HG03432 (cell line): Measurements from ENCODE around the gene GAB2.
"Not testable (repeated sequence)": the region's sequence is repeated elsewhere in the genome, so short reads cannot be mapped to it uniquely, and the experiment has no call there.

Experiments
- ATAC-seq: cut with Tn5 transposase; IDR thresholded peaks from one replicate; pipeline ENCODE4 v1.9.1; 2021; ENCODE audit warnings: mild to moderate bottlenecking, moderate library complexity; ENCODE audit not compliant: unreplicated experiment

Gene GAB2

GRCh38 chr11:78195917-78196560 lies 221.6 kb downstream of the GAB2 start:
- no peak for ATAC-seq

- ATAC-seq, result no peak
These were observed 223.1 kb downstream of the GAB2 start for GRCh38 chr11:78194490-78194889.

DNA sequence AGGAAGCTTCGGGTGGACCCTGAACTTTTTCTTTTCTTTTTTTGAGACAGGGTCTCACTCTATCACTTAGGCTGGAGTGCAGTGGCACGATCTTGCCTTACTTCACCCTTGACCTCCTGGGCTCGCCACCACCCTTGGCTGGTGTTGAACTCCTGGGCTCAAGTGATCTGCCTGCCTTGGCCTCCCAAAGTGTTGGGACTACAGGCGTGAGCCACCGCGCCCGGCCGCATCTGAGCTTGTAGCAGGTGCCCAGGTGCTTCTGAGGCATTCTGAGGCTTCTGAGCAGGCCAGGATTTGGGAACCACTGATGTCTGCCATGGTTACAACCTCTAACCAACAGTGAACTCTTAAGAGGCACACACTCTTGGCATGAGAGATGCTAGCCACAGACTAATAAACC lies 223.8 kb downstream of the GAB2 start:
- ATAC-seq, result no peak

- no peak for ATAC-seq
These were observed 224.7 kb downstream of the GAB2 start for GRCh38 chr11:78192911-78193351.

- no peak for ATAC-seq
These were observed 225.3 kb downstream of the GAB2 start for GRCh38 chr11:78192223-78192719.

GRCh38 chr11:78190871-78191538 lies 226.6 kb downstream of the GAB2 start:
- no peak for ATAC-seq

- no peak for ATAC-seq
These were observed 227.2 kb downstream of the GAB2 start for GRCh38 chr11:78190374-78190773.

- ATAC-seq, result no peak
These were observed 227.8 kb downstream of the GAB2 start for GRCh38 chr11:78189851-78190250.

DNA sequence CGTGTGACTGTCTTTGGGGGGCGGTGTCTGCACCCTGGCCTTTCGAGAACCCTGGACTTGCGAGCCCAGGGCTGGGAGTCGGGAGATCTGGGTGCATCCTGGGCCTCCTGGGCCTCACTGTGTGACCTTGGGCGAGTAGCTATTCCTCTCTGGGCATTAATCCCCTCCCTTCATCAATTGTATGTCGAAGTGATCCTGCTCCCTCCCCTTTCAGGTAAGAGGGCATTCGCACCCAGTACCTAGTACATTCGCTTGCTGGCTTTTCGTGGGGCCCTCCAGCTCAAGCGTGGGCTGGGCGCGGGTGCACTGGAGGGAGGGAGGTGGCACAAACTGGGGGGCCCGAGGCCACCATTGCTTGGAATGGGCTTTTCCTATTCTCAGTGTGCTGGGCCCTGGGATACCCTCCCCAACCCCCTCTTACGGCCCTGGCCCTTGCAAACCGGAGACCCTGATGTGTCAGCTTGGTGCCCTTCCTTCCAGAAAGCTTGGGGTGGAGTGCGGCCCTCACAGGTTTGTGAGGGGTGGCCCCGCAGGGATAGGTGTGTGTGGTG lies 228.4 kb downstream of the GAB2 start:
- ATAC-seq, result no peak

DNA sequence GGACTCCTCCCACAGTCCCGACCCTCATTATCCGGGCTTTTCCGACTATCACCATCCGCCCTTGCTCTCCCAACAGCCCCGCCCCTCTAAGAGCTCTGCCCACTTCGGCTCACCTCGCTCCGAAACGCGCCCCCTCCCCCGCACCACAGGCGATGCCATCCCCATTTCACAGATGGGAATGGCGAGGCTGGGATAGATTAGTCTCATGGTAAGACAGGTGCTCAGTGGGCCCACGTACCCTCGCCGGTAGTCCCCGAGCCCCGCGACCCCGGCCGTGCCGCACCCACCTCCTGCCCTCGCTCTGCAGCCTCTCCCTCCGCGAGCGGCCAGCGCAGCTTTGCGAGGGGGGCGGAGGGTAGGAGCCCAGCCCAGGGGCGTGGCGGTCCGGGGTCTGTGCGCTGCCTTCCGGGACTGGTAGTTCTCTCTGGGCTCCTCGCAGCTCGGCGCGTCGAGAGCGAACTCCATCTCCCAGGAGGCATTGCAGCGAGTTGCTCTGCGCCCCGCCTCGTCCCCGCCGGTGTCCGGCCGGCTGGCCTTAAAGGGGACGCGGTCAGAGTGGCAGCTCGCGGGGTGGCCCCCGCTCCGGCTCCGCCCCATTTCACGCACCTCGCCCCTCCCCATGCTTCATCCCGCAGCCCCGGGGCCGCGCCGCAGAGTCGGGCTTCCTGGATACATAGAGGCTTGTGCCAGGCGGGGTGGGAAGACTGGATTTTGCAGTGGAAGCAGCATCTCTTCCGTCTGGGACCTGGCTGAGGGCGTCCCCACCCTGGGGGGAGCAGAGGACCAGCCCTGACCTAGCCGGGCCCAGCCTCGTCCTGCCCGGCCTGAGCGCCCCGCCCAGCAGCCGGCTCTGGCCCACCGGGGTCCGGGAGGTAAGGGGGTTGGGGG lies 229.1 kb downstream of the GAB2 start, which contains the start of the genes KCTD21 and USP35:
Gene KCTD21, minus strand, starts transcription at position 341 of the 888 bp plus-strand sequence. CDS start 14,072 bp downstream, outside the sequence.
Gene USP35, plus strand, starts transcription at position 634 of the 888 bp plus-strand sequence. CDS start 7,327 bp downstream, outside the sequence.
- ATAC-seq, result peak; percentile 97

- ATAC-seq, result peak; percentile 21
These were observed 230.0 kb downstream of the GAB2 start for GRCh38 chr11:78187366-78188285.

- ATAC-seq, result no peak
These were observed 236.4 kb downstream of the GAB2 start for GRCh38 chr11:78181185-78181584.

GRCh38 chr11:78180751-78181150 lies 236.9 kb downstream of the GAB2 start:
- ATAC-seq, result no peak

- no peak for ATAC-seq
These were observed 238.1 kb downstream of the GAB2 start for GRCh38 chr11:78179459-78180071.

- no peak for ATAC-seq
These were observed 240.4 kb downstream of the GAB2 start for GRCh38 chr11:78177216-78177615.

DNA sequence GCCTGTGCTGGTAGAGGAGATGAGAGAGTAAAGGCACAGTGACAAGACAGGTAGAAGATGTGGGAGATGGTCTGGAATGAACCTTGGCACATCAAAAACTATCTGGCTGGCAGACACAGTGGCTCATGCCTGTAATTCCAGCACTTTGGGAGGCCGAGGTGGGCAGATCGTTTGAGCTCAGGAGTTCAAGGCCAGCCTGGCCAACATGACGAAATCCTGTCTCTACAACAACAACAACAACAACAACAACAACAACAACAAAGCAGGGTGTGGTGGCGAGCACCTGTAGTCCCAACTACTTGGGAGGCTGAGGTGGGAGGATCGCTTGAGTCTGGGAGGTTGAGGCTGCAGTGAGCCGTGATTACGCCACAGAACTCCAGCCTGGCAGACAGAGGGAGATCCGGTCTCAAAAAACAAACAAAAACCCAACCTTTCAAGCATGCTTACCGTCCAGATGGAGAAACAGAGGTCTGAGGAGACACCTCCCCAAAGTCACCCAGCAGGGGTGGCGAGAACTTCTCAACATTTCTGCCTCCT lies 240.9 kb downstream of the GAB2 start:
- ATAC-seq, result no peak

- not testable (repeated sequence) for ATAC-seq
These were observed 241.8 kb downstream of the GAB2 start for GRCh38 chr11:78175862-78176261.

DNA sequence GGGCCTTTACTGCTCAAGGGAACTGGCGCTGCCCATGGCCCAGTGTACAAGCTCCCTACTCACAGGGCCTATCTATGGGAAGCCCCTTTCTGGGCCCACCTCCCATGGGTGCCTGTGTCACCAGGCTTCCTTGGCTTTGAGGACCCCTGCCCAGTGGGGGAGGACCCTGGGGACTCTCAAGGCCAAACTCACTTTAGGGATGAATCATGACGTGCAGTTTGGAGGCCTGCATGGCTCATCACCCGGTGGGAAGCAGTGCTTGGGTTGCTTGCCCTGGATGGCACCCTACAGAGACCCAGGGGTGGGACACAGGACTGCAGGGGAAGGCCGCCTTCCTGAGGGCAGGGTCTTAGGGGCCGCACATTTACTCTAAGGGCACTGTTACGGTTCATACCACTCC lies 245.7 kb downstream of the GAB2 start:
- ATAC-seq, result no peak
